Duodenal mucosa (tissue), 2 donors: ENCODE measurements around the gene SENP7.

Experiments
- H3K27ac ChIP-seq: one replicate; pipeline ENCODE4 v1.7.0; 2013; ENCODE audit warnings: low read depth, low read length
- H3K27me3 ChIP-seq, 2 donors: one replicate each; pipeline ENCODE4 v1.7.0; 2013; ENCODE audit warnings: low read length in 2 of 2, control low read depth in 1 of 2; ENCODE audit not compliant: insufficient read depth in 2 of 2, control insufficient read depth in 1 of 2
- H3K36me3 ChIP-seq, 2 donors: one replicate each; pipeline ENCODE4 v1.7.0; 2013; ENCODE audit warnings: low read length in 2 of 2, control low read depth in 1 of 2; ENCODE audit not compliant: insufficient read depth in 2 of 2, control insufficient read depth in 1 of 2
- H3K4me1 ChIP-seq, 2 donors: one replicate each; pipeline ENCODE4 v1.7.0; 2013; ENCODE audit warnings: low read length in 2 of 2, control low read depth in 1 of 2; ENCODE audit not compliant: insufficient read depth in 2 of 2, control insufficient read depth in 1 of 2
- H3K4me3 ChIP-seq, 2 donors: one replicate each; pipeline ENCODE4 v1.7.0; 2013; ENCODE audit warnings: low read length in 2 of 2, low read depth in 1 of 2
- H3K9ac ChIP-seq, 2 donors: one replicate each; pipeline ENCODE4 v1.7.0; 2013; ENCODE audit warnings: low read length in 2 of 2, low read depth in 1 of 2
- H3K9me3 ChIP-seq, 2 donors: one replicate each; pipeline ENCODE4 v1.7.0; 2013; ENCODE audit warnings: low read length in 2 of 2, control low read depth in 1 of 2; ENCODE audit not compliant: control insufficient read depth in 1 of 2

SENP7 gene

GRCh38 chr3:101521211-101521701 is 8.2 kb upstream of the SENP7 start:
- Histone ChIP-seq H3K4me3 (no peak overlapping the region), H3K9ac (no peak overlapping the region), H3K27ac (no peak overlapping the region), H3K9me3 (no peaks in the 10 kb centered on the region), H3K4me1 (no peaks in the 10 kb centered on the region), H3K36me3 (no peaks in the 10 kb centered on the region), H3K27me3 (no peaks in the 10 kb centered on the region)

GRCh38 chr3:101519685-101520365 is 6.8 kb upstream of the SENP7 start:
- no peaks in the 10 kb centered on the region for H3K9me3 ChIP-seq
- no peaks in the 10 kb centered on the region for H3K27me3 ChIP-seq
- no peak overlapping the region for H3K27ac ChIP-seq
- H3K4me3 ChIP-seq, result no peak overlapping the region
- no peaks in the 10 kb centered on the region for H3K4me1 ChIP-seq
- no peaks in the 10 kb centered on the region for H3K36me3 ChIP-seq
- no peak overlapping the region for H3K9ac ChIP-seq

GRCh38 chr3:101518421-101518871 is 5.4 kb upstream of the SENP7 start:
- Histone ChIP-seq H3K27ac (no peak overlapping the region), H3K9ac (no peak overlapping the region), H3K9me3 (no peaks in the 10 kb centered on the region), H3K4me3 (no peak overlapping the region), H3K27me3 (no peaks in the 10 kb centered on the region), H3K4me1 (no peaks in the 10 kb centered on the region), H3K36me3 (no peaks in the 10 kb centered on the region)

- Histone ChIP-seq H3K27me3 (no peaks in the 10 kb centered on the region), H3K4me1 (no peaks in the 10 kb centered on the region), H3K36me3 (no peaks in the 10 kb centered on the region), H3K4me3 (peak overlapping the region; percentile 73 to 99), H3K9ac (peak overlapping the region; percentile 77 to 97), H3K9me3 (no peaks in the 10 kb centered on the region), H3K27ac (peak overlapping the region; percentile 80)
These were observed 491 bp upstream of the SENP7 start for GRCh38 chr3:101513419-101513986.

GRCh38 chr3:101512396-101512645 is 691 bp downstream of the SENP7 start:
- no peaks in the 10 kb centered on the region for H3K4me1 ChIP-seq
- H3K27ac ChIP-seq, result peak overlapping the region; percentile 80
- H3K9me3 ChIP-seq, result no peaks in the 10 kb centered on the region
- H3K27me3 ChIP-seq, result no peaks in the 10 kb centered on the region
- H3K4me3 ChIP-seq, result peak overlapping the region; percentile 73 to 99
- no peaks in the 10 kb centered on the region for H3K36me3 ChIP-seq
- peak overlapping the region; percentile 77 to 97 for H3K9ac ChIP-seq

GRCh38 chr3:101509811-101510210 is 3.2 kb downstream of the SENP7 start:
- Histone ChIP-seq H3K27me3 (no peaks in the 10 kb centered on the region), H3K9ac (no peak overlapping the region), H3K9me3 (no peaks in the 10 kb centered on the region), H3K4me1 (no peaks in the 10 kb centered on the region), H3K4me3 (no peak overlapping the region), H3K36me3 (no peaks in the 10 kb centered on the region), H3K27ac (no peak overlapping the region)

- Histone ChIP-seq H3K4me3 (no peak overlapping the region), H3K4me1 (no peaks in the 10 kb centered on the region), H3K27me3 (no peaks in the 10 kb centered on the region), H3K9me3 (no peaks in the 10 kb centered on the region), H3K36me3 (no peaks in the 10 kb centered on the region), H3K27ac (no peak overlapping the region), H3K9ac (no peak overlapping the region)
These were observed 3.7 kb downstream of the SENP7 start for GRCh38 chr3:101509281-101509680.

GRCh38 chr3:101501783-101502182 is 11.2 kb downstream of the SENP7 start:
- H3K27me3 ChIP-seq, result no peaks in the 10 kb centered on the region
- no peak overlapping the region for H3K27ac ChIP-seq
- no peaks in the 10 kb centered on the region for H3K4me1 ChIP-seq
- no peaks in the 10 kb centered on the region for H3K9me3 ChIP-seq
- H3K4me3 ChIP-seq, result no peak overlapping the region
- peaks cover 0 to 5% of the 10 kb centered on the region in 2 donors for H3K36me3 ChIP-seq
- H3K9ac ChIP-seq, result no peak overlapping the region

- Histone ChIP-seq H3K4me3 (no peak overlapping the region), H3K9ac (no peak overlapping the region), H3K27me3 (no peaks in the 10 kb centered on the region), H3K9me3 (no peaks in the 10 kb centered on the region), H3K27ac (no peak overlapping the region), H3K36me3 (peaks cover 0 to 5% of the 10 kb centered on the region in 2 donors), H3K4me1 (no peaks in the 10 kb centered on the region)
These were observed 12.8 kb downstream of the SENP7 start for GRCh38 chr3:101500208-101500607.

GRCh38 chr3:101497803-101498202 is 15.2 kb downstream of the SENP7 start:
- Histone ChIP-seq H3K27ac (no peak overlapping the region), H3K4me3 (no peak overlapping the region), H3K9me3 (no peaks in the 10 kb centered on the region), H3K27me3 (no peaks in the 10 kb centered on the region), H3K36me3 (peaks cover 2 to 5% of the 10 kb centered on the region in 2 donors), H3K9ac (no peak overlapping the region), H3K4me1 (no peaks in the 10 kb centered on the region)
